K562 (cell line): ENCODE results near the gene KLHL15. TPM values are rescaled to one million over a fixed set of nuclear protein-coding genes. Genes with fewer than 3 reads are reported as not detected.

ENCODE experiments used
- ATF1 ChIP-seq, 2 experiments: fragments of 450-650 bp in 1 of 2; IDR thresholded peaks; 2 replicates each; pipeline ENCODE4 v1.6.1; 2016; ENCODE audit warnings: missing compliant biosample characterization in 1 of 2, missing genetic modification characterization in 1 of 2
- CREB3L1 ChIP-seq: fragments of 450-650 bp; IDR thresholded peaks from 2 replicates; pipeline ENCODE4 v1.6.1; 2014; ENCODE audit warnings: low read depth, mild to moderate bottlenecking, moderate library complexity, borderline replicate concordance
- CREM ChIP-seq: IDR thresholded peaks from 2 replicates; pipeline ENCODE4 v1.6.1; 2014; ENCODE audit warnings: antibody characterized with exemption, low read depth
- CTCFL ChIP-seq: IDR thresholded peaks from 2 replicates; pipeline ENCODE4 v1.6.1; 2011; ENCODE audit warnings: borderline replicate concordance, low read depth, mild to moderate bottlenecking, moderate library complexity, low read length; ENCODE audit not compliant: insufficient read depth, poor library complexity, severe bottlenecking
- GABPB2 ChIP-seq: fragments of 250-450 bp; sonication (Bioruptor Pico); conservative IDR thresholded peaks from 2 replicates; pipeline ENCODE4 v1.5.1; 2021; ENCODE audit warnings: mild to moderate bottlenecking
- HCFC1 ChIP-seq: IDR thresholded peaks from 2 replicates; pipeline ENCODE4 v1.6.1; 2012; ENCODE audit warnings: low read depth, low read length, improper control_type of control experiment
- KLF6 ChIP-seq: fragments of 250-450 bp; sonication (Bioruptor Pico); IDR thresholded peaks from 2 replicates; pipeline ENCODE4 v1.4.0; 2020; ENCODE audit warnings: mild to moderate bottlenecking, moderate library complexity, borderline replicate concordance
- MXI1 ChIP-seq: IDR thresholded peaks from 2 replicates; pipeline ENCODE4 v1.6.1; 2011; ENCODE audit warnings: low read depth, mild to moderate bottlenecking, improper control_type of control experiment, low read length
- NFIC ChIP-seq: fragments of 450-650 bp; IDR thresholded peaks from 2 replicates; pipeline ENCODE4 v1.6.1; 2017; ENCODE audit warnings: mild to moderate bottlenecking, inconsistent platforms
- NR2C2 ChIP-seq, 2 experiments: fragments of 200-800 bp in 1 of 2; sonication (Bioruptor generic) in 1 of 2; sonication (generic) in 1 of 2; formaldehyde crosslinking in 1 of 2; IDR thresholded peaks; 2 replicates each; pipeline versions ENCODE4 v1.6.1 to v1.8.0; 2016 to 2022; ENCODE audit warnings: mild to moderate bottlenecking in 1 of 2, missing compliant biosample characterization in 1 of 2, missing genetic modification characterization in 1 of 2, missing genetic modification reagents in 1 of 2
- NRF1 ChIP-seq, 2 experiments: fragments of 450-650 bp; IDR thresholded peaks in 1 of 2; conservative IDR thresholded peaks in 1 of 2; 2 replicates each; pipeline ENCODE4 v1.6.1; 2014; ENCODE audit warnings: mild to moderate bottlenecking in 2 of 2
- RBFOX2 ChIP-seq: fragments of 200-400 bp; formaldehyde crosslinking; IDR thresholded peaks from 2 replicates; pipeline ENCODE4 v1.6.1; 2017; ENCODE audit warnings: low read depth, mild to moderate bottlenecking, low read length, moderate library complexity
- SMAD1 ChIP-seq: fragments of 150-350 bp; IDR thresholded peaks from 2 replicates; pipeline ENCODE4 v1.6.1; 2014; ENCODE audit warnings: low read length, low read depth; ENCODE audit not compliant: partially characterized antibody
- SRF ChIP-seq, 2 experiments: fragments of 250-450, 450-650 bp in 1 of 2; sonication (Bioruptor Pico) in 1 of 2; sonication (generic) in 1 of 2; formaldehyde crosslinking; IDR thresholded peaks; 2 replicates each; pipeline versions ENCODE4 v1.5.0 to v1.5.1; 2020 to 2022; ENCODE audit warnings: mild to moderate bottlenecking in 1 of 2, missing genetic modification reagents in 1 of 2
- ZNF589 ChIP-seq: fragments of 200-800 bp; sonication (Bioruptor generic); IDR thresholded peaks from 2 replicates; pipeline ENCODE4 v1.6.1; 2016; ENCODE audit warnings: low read depth, missing genetic modification characterization, missing compliant biosample characterization
- polyA plus RNA-seq, 8 experiments: library from polyadenylated mRNA; depleted of rRNA in 4 of 8; stranded (reverse) in 5 of 8; unstranded in 3 of 8; fragments of >200 nt; fragmentation: Nextera tagmentation in 2 of 8; fragmentation: Illumina TruSeq in 1 of 8; extraction: Ambion mirVana in 2 of 8; extraction: Trizol in 1 of 8; gene quantifications; 2 replicates each; pipeline versions ENCODE4 v1.2.1 to v1.2.3, GENCODE V29; 2011 to 2014; ENCODE audit warnings: inconsistent platforms in 1 of 8, missing spikeins in 1 of 8
- total RNA-seq, 7 experiments: library from RNA; depleted of rRNA in 6 of 7; stranded (reverse); fragments of >200 nt in 6 of 7; fragmentation: Illumina TruSeq in 2 of 7; extraction: Trizol in 2 of 7; gene quantifications; 2 replicates each; pipeline versions ENCODE4 v1.2.1 to v1.2.3, GENCODE V29; 2011 to 2021; ENCODE audit warnings: low replicate concordance in 1 of 7
- TF ChIP-seq, protein P1 (sequence below): fragments of 200-400 bp; formaldehyde crosslinking; IDR thresholded peaks from 2 replicates; pipeline ENCODE4 v1.6.1; 2017; ENCODE audit warnings: mild to moderate bottlenecking, low read depth, low read length, moderate library complexity
- TF ChIP-seq, protein P2 (sequence below): sonication (generic); formaldehyde crosslinking; IDR thresholded peaks from 2 replicates; pipeline ENCODE4 v1.8.1; 2023; ENCODE audit warnings: mild to moderate bottlenecking, missing genetic modification reagents

KLHL15 gene
- total and polyA plus RNA-seq, 9 of the 15 experiments (the other 6 are each of a cell fraction or from before 2014, with no cell fraction given), result 3.0 to 12.4 (median 7.6) TPM

GRCh38 chrX:24054182-24055042, 27.4 kb upstream of the KLHL15 start, which contains the start of gene EIF2S3 (continued):
- TF ChIP-seq NR2C2 (CRISPR knock-in tag; IDR thresholded peaks at IDR 0.05) (no peak), NR2C2 (tag; IDR thresholded peaks at IDR 0.05) (peak; percentile 76; the same call in 1 of the 2 replicates), CREM (peak; percentile 82), GABPB2 (no peak), SMAD1 (peak; percentile 51), MXI1 (0 out of 2 replicates have a peak, but pooled peaks have one; percentile 35), ATF1 (CRISPR knock-in tag; IDR thresholded peaks at IDR 0.05) (no peak), ATF1 (tag; IDR thresholded peaks at IDR 0.05) (peak; percentile 93), CTCFL (peak; percentile 70), NRF1 (conservative IDR thresholded peaks at IDR 0.05 in 1 of 2, IDR thresholded peaks at IDR 0.05 in 1 of 2) (peak; percentile 61 to 68), CREB3L1 (peak; percentile 73), HCFC1 (peak; percentile 58; the same call in 1 of the 2 replicates), KLF6 (CRISPR knock-in tag) (peak; percentile 17; the same call in 1 of the 2 replicates), RBFOX2 (peak; percentile 99), SRF (CRISPR knock-in tag; IDR thresholded peaks at IDR 0.05) (peak in 1 of 2 experiments; percentile 35; a peak in 1 of 4 replicates), ZNF589 (peak; percentile 80), NFIC (peak; percentile 22; the same call in 1 of the 2 replicates)
- TF ChIP-seq, protein P1, sequence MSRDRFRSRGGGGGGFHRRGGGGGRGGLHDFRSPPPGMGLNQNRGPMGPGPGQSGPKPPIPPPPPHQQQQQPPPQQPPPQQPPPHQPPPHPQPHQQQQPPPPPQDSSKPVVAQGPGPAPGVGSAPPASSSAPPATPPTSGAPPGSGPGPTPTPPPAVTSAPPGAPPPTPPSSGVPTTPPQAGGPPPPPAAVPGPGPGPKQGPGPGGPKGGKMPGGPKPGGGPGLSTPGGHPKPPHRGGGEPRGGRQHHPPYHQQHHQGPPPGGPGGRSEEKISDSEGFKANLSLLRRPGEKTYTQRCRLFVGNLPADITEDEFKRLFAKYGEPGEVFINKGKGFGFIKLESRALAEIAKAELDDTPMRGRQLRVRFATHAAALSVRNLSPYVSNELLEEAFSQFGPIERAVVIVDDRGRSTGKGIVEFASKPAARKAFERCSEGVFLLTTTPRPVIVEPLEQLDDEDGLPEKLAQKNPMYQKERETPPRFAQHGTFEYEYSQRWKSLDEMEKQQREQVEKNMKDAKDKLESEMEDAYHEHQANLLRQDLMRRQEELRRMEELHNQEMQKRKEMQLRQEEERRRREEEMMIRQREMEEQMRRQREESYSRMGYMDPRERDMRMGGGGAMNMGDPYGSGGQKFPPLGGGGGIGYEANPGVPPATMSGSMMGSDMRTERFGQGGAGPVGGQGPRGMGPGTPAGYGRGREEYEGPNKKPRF, result no peak
- TF ChIP-seq, protein P2, sequence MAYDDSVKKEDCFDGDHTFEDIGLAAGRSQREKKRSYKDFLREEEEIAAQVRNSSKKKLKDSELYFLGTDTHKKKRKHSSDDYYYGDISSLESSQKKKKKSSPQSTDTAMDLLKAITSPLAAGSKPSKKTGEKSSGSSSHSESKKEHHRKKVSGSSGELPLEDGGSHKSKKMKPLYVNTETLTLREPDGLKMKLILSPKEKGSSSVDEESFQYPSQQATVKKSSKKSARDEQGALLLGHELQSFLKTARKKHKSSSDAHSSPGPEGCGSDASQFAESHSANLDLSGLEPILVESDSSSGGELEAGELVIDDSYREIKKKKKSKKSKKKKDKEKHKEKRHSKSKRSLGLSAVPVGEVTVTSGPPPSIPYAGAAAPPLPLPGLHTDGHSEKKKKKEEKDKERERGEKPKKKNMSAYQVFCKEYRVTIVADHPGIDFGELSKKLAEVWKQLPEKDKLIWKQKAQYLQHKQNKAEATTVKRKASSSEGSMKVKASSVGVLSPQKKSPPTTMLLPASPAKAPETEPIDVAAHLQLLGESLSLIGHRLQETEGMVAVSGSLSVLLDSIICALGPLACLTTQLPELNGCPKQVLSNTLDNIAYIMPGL, result peak; percentile 72; the same call in 1 of the 2 replicates
